GM12878 (cell line): ENCODE data around the gene FAXC. TPM values are rescaled to one million over a fixed set of nuclear protein-coding genes. Genes with fewer than 3 reads are reported as not detected.

ENCODE experiments used
- ATAC-seq: fragments of 200-7000 bp; cut with Tn5 transposase; 3 replicates; pipeline ENCODE4 v1.9.1; 2020; ENCODE audit warnings: mild to moderate bottlenecking, moderate library complexity
- BruUV-seq: library from RNA; stranded (reverse); fragments of 400-500 nt; replicated peaks from 2 replicates; lab custom pipeline; 2021; lab: Mats Ljungman, UMichigan
- CTCF ChIA-PET: fragments of 300-600 bp; sonication (Branson Sonifier 250); formaldehyde crosslinking; extraction: SDS; loops from one replicate; lab custom pipeline; 2021; ENCODE audit warnings: inconsistent platforms; lab: Yijun Ruan, JAX
- POLR2A ChIA-PET: fragments of 350-600 bp; formaldehyde crosslinking; extraction: SDS; loops from one replicate; lab custom pipeline; 2021; ENCODE audit warnings: inconsistent platforms; lab: Charles Lee
- RAD21 ChIA-PET: fragments of 300-600 bp; sonication (Branson Sonifier 250); formaldehyde crosslinking; loops from one replicate; lab custom pipeline; 2023; ENCODE audit warnings: antibody characterized with exemption; ENCODE audit not compliant: unreplicated experiment; lab: Charles Lee
- SMC1A ChIA-PET: fragments of 300-600 bp; sonication (Branson Sonifier 250); formaldehyde crosslinking; loops from one replicate; lab custom pipeline; 2023; ENCODE audit not compliant: unreplicated experiment, uncharacterized antibody; lab: Charles Lee
- DNase-seq: peaks from one replicate; pipeline ENCODE4 v3.0.0-alpha.2; 2011; ENCODE audit warnings: low read depth, low spot score
- FAIRE-seq: peaks from 3 replicates; lab custom pipeline; 2011; peaks lifted over from hg19 to GRCh38; lab: Jason Lieb, UNC
- H2AFZ ChIP-seq: 2 replicates; pipeline ENCODE4 v1.6.0; 2011; ENCODE audit warnings: low read depth, low read length, control low read depth; ENCODE audit not compliant: control insufficient read depth
- H3K27ac ChIP-seq: 2 replicates; pipeline ENCODE4 v1.5.1; 2011; ENCODE audit warnings: control low read depth; ENCODE audit not compliant: control insufficient read depth, insufficient read depth
- H3K27me3 ChIP-seq, 2 experiments: replicated peaks in 1 of 2; 2 replicates each; pipeline versions ENCODE4 v1.6.0 to v1.6.1; 2011; ENCODE audit warnings: low read length in 1 of 2; ENCODE audit not compliant: control insufficient read depth in 2 of 2, insufficient read depth in 2 of 2
- H3K36me3 ChIP-seq, 2 experiments: 2 replicates each; pipeline ENCODE4 v1.5.1; 2011; ENCODE audit warnings: low read length in 1 of 2; ENCODE audit not compliant: control insufficient read depth in 2 of 2, insufficient read depth in 2 of 2
- H3K4me1 ChIP-seq: 2 replicates; pipeline ENCODE4 v1.6.1; 2011; ENCODE audit warnings: mild to moderate bottlenecking, low read length, moderate library complexity, mixed read lengths; ENCODE audit not compliant: control insufficient read depth, insufficient read depth
- H3K4me2 ChIP-seq: 2 replicates; pipeline ENCODE4 v1.6.0; 2011; ENCODE audit warnings: control low read depth; ENCODE audit not compliant: control insufficient read depth, insufficient read depth
- H3K4me3 ChIP-seq: fragments of 200-600 bp; sonication (generic); 2 replicates; pipeline ENCODE4 v1.5.1; 2016
- H3K79me2 ChIP-seq: 2 replicates; pipeline ENCODE4 v1.6.0; 2011; ENCODE audit warnings: low read length; ENCODE audit not compliant: control insufficient read depth, insufficient read depth
- H3K9ac ChIP-seq: 2 replicates; pipeline ENCODE4 v1.8.0; 2011; ENCODE audit warnings: low read length, control low read depth, mixed read lengths; ENCODE audit not compliant: control insufficient read depth, insufficient read depth
- H3K9me3 ChIP-seq: replicated peaks from 3 replicates; pipeline ENCODE4 v1.5.1; 2011; ENCODE audit warnings: mild to moderate bottlenecking, low read length; ENCODE audit not compliant: control insufficient read depth, insufficient read depth
- H4K20me1 ChIP-seq: 2 replicates; pipeline ENCODE4 v1.6.0; 2011; ENCODE audit not compliant: control insufficient read depth, insufficient read depth
- HCFC1 ChIP-seq: fragments of 150-350 bp; IDR thresholded peaks from 2 replicates; pipeline ENCODE4 v1.6.1; 2014; ENCODE audit warnings: low read length
- WGBS: methylation state at CpG from one replicate; pipeline ENCODE4 v1.1.6; 2016; ENCODE audit warnings: low lambda C conversion rate; ENCODE audit not compliant: insufficient replicate concordance, insufficient coverage; ENCODE audit errors: missing lambda C conversion rate; 5-methylcytosine and 5-hydroxymethylcytosine counted together
- in situ Hi-C: fragments of 300-500 bp; cut with MboI; formaldehyde crosslinking; loops from 9 replicates; pipeline ENCODE4 v1.14.3; 2018; ENCODE audit warnings: mixed read lengths
- intact Hi-C: fragments of 100-400 bp; cut with micrococcal nuclease; formaldehyde crosslinking; loops from one replicate; pipeline ENCODE4 v1.14.2; 2022; ENCODE audit not compliant: unreplicated experiment
- polyA plus RNA-seq, 11 experiments: library from polyadenylated mRNA; depleted of rRNA in 4 of 11; unstranded in 6 of 11; stranded (reverse) in 5 of 11; fragments of >200 nt; fragmentation: Nextera tagmentation in 4 of 11; fragmentation: Illumina TruSeq in 1 of 11; extraction: Ambion mirVana in 4 of 11; extraction: Trizol in 1 of 11; gene quantifications; 1 replicate in 1 of 11; 2 replicates in 10 of 11; pipeline versions ENCODE4 v1.2.1 to v1.2.3, GENCODE V29; 2011 to 2016; ENCODE audit warnings: inconsistent platforms in 2 of 11, missing spikeins in 2 of 11, low read depth in 1 of 11
- total RNA-seq, 4 experiments: library from RNA; depleted of rRNA in 3 of 4; stranded (reverse); fragments of >200 nt in 3 of 4; fragmentation: Illumina TruSeq in 1 of 4; extraction: Trizol in 1 of 4; gene quantifications; 2 replicates each; pipeline versions ENCODE4 v1.2.1 to v1.2.3, GENCODE V29; 2013 to 2021

Gene FAXC
- total and polyA plus RNA-seq, 10 of the 15 experiments (the other 5 are each of a cell fraction or from before 2014, with no cell fraction given) = not detected

GRCh38 chr6:99225172-99225571, 124.3 kb downstream of the FAXC start:
- no peaks in the 10 kb centered on the region; a peak in 1 of 4 replicates for H3K27me3 ChIP-seq
- no peak for FAIRE-seq
- RAD21 ChIA-PET = no interaction called here
- in situ Hi-C loops (no loop called here), intact Hi-C loops (no loop called here)
- DNase-seq = no peak
- H3K9me3 ChIP-seq = no peaks in the 10 kb centered on the region; the same call in 2 of the 3 replicates
- ATAC-seq = no peak
- H3K4me2 ChIP-seq = no peak overlapping the region
- no peak overlapping the region for H3K4me3 ChIP-seq
- no peaks in the 10 kb centered on the region for H3K4me1 ChIP-seq
- no peaks in the 10 kb centered on the region for H4K20me1 ChIP-seq
- POLR2A ChIA-PET = no interaction called here
- 6% methylated on average over 3 of the region's 3 CpGs for WGBS
- H3K36me3 ChIP-seq = no peaks in the 10 kb centered on the region
- H2AFZ ChIP-seq = no peak overlapping the region
- no TSS peak for BruUV-seq
- TF ChIP-seq HCFC1 = no peak
- CTCF ChIA-PET = no interaction called here
- no peaks in the 10 kb centered on the region for H3K79me2 ChIP-seq
- SMC1A ChIA-PET = no interaction called here
- no peak overlapping the region for H3K27ac ChIP-seq
- H3K9ac ChIP-seq = no peak overlapping the region

Other genes starting within 250 kb of the FAXC start
- 9.3 and 10.7 TPM in 2 replicates for gene COQ3, start 44.5 kb upstream of the FAXC start, total RNA-seq (2014; rRNA removed)
- 13.6 and 14.1 TPM in 2 replicates for gene COQ3, start 44.5 kb upstream of the FAXC start, total RNA-seq (2014; rRNA removed; fragmentation: Illumina TruSeq; extraction: Trizol)
- gene COQ3, start 44.5 kb upstream of the FAXC start, total RNA-seq (2021) = 11.4 and 11.9 TPM in 2 replicates
- gene COQ3, start 44.5 kb upstream of the FAXC start, polyA plus RNA-seq (2011; rRNA removed) = 16.4 and 22.8 TPM in 2 replicates
- gene COQ3, start 44.5 kb upstream of the FAXC start, polyA plus RNA-seq (2014; fragmentation: Illumina TruSeq; extraction: Trizol) = 15.5 and 19.3 TPM in 2 replicates
- gene COQ3, start 44.5 kb upstream of the FAXC start, polyA plus RNA-seq (2014; fragmentation: Nextera tagmentation; extraction: Ambion mirVana) = 10 to 100 TPM; 43.3 to 50.6 TPM
- gene COQ3, start 44.5 kb upstream of the FAXC start, polyA plus RNA-seq (2014; rRNA removed) = 13.3 and 13.5 TPM in 2 replicates
- 10 to 100 TPM; 26.8 to 27.9 TPM for gene COQ3, start 44.5 kb upstream of the FAXC start, polyA plus RNA-seq (2016; fragmentation: Nextera tagmentation; extraction: Ambion mirVana)
- gene PNISR, start 75.6 kb upstream of the FAXC start, total RNA-seq (2014; rRNA removed) = 104 and 136 TPM in 2 replicates
- gene PNISR, start 75.6 kb upstream of the FAXC start, total RNA-seq (2014; rRNA removed; fragmentation: Illumina TruSeq; extraction: Trizol) = 130 and 137 TPM in 2 replicates
- gene PNISR, start 75.6 kb upstream of the FAXC start, total RNA-seq (2021) = 84.0 and 105 TPM in 2 replicates
- 153 and 241 TPM in 2 replicates for gene PNISR, start 75.6 kb upstream of the FAXC start, polyA plus RNA-seq (2011; rRNA removed)
- gene PNISR, start 75.6 kb upstream of the FAXC start, polyA plus RNA-seq (2014; fragmentation: Illumina TruSeq; extraction: Trizol) = 180 and 254 TPM in 2 replicates
- gene PNISR, start 75.6 kb upstream of the FAXC start, polyA plus RNA-seq (2014; fragmentation: Nextera tagmentation; extraction: Ambion mirVana) = 100 to 1,000 TPM in 1 of 2 experiments, 10 to 100 TPM in 1; 94.6 to 103 TPM
- gene PNISR, start 75.6 kb upstream of the FAXC start, polyA plus RNA-seq (2014; rRNA removed) = 96.9 and 120 TPM in 2 replicates
- gene PNISR, start 75.6 kb upstream of the FAXC start, polyA plus RNA-seq (2016; fragmentation: Nextera tagmentation; extraction: Ambion mirVana) = 10 to 100 TPM; 79.1 to 81.1 TPM
- 12.9 and 16.6 TPM in 2 replicates for gene USP45, start 165.7 kb upstream of the FAXC start, total RNA-seq (2014; rRNA removed)
- 17.2 and 21.6 TPM in 2 replicates for gene USP45, start 165.7 kb upstream of the FAXC start, total RNA-seq (2014; rRNA removed; fragmentation: Illumina TruSeq; extraction: Trizol)
- 11.0 and 12.0 TPM in 2 replicates for gene USP45, start 165.7 kb upstream of the FAXC start, total RNA-seq (2021)
- gene USP45, start 165.7 kb upstream of the FAXC start, polyA plus RNA-seq (2011; rRNA removed) = 16.5 and 21.8 TPM in 2 replicates
- gene USP45, start 165.7 kb upstream of the FAXC start, polyA plus RNA-seq (2014; fragmentation: Illumina TruSeq; extraction: Trizol) = 17.4 and 24.3 TPM in 2 replicates
- gene USP45, start 165.7 kb upstream of the FAXC start, polyA plus RNA-seq (2014; fragmentation: Nextera tagmentation; extraction: Ambion mirVana) = 10 to 100 TPM; 13.0 to 14.1 TPM
- gene USP45, start 165.7 kb upstream of the FAXC start, polyA plus RNA-seq (2014; rRNA removed) = 9.6 and 10.4 TPM in 2 replicates
- 10 to 100 TPM; 12.3 to 16.0 TPM for gene USP45, start 165.7 kb upstream of the FAXC start, polyA plus RNA-seq (2016; fragmentation: Nextera tagmentation; extraction: Ambion mirVana)
- gene CCNC, start 219.0 kb upstream of the FAXC start, total RNA-seq (2014; rRNA removed) = 85.1 and 104 TPM in 2 replicates
- 105 and 111 TPM in 2 replicates for gene CCNC, start 219.0 kb upstream of the FAXC start, total RNA-seq (2014; rRNA removed; fragmentation: Illumina TruSeq; extraction: Trizol)
- gene CCNC, start 219.0 kb upstream of the FAXC start, total RNA-seq (2021) = 64.9 and 68.5 TPM in 2 replicates
- 99.7 and 145 TPM in 2 replicates for gene CCNC, start 219.0 kb upstream of the FAXC start, polyA plus RNA-seq (2011; rRNA removed)
- gene CCNC, start 219.0 kb upstream of the FAXC start, polyA plus RNA-seq (2014; fragmentation: Illumina TruSeq; extraction: Trizol) = 99.1 and 114 TPM in 2 replicates
- 100 to 1,000 TPM in 1 of 2 experiments, 10 to 100 TPM in 1; 82.3 to 168 TPM for gene CCNC, start 219.0 kb upstream of the FAXC start, polyA plus RNA-seq (2014; fragmentation: Nextera tagmentation; extraction: Ambion mirVana)
- gene CCNC, start 219.0 kb upstream of the FAXC start, polyA plus RNA-seq (2014; rRNA removed) = 50.3 and 68.5 TPM in 2 replicates
- 100 to 1,000 TPM; 135 to 146 TPM for gene CCNC, start 219.0 kb upstream of the FAXC start, polyA plus RNA-seq (2016; fragmentation: Nextera tagmentation; extraction: Ambion mirVana)